HFF-Myc (cell line): ENCODE data around the gene MYOM3.
A peak's percentile ranks its signal among the peaks of the same experiment; 100 is the strongest.

Source experiments
- DNase-seq: peaks from one replicate; pipeline ENCODE4 v3.0.0-alpha.2; 2011; ENCODE audit warnings: low read depth; ENCODE audit errors: extremely low read depth
- H3K4me3 ChIP-seq: replicated peaks from 2 replicates; pipeline ENCODE4 v1.5.1; 2011; ENCODE audit warnings: low read depth, mild to moderate bottlenecking, control low read depth, low read length
- CTCF ChIP-seq: IDR thresholded peaks from 2 replicates; pipeline ENCODE4 v1.5.1; 2012; ENCODE audit warnings: mild to moderate bottlenecking, low read depth, low read length, control low read depth; ENCODE audit errors: missing control alignments

The MYOM3 gene

GRCh38 chr1:24085546-24085945, 26.4 kb downstream of the MYOM3 start:
- no peak overlapping the region for H3K4me3 ChIP-seq
- peak; percentile 22 for DNase-seq
- TF ChIP-seq CTCF = no peak

GRCh38 chr1:24085007-24085406, 26.9 kb downstream of the MYOM3 start:
- H3K4me3 ChIP-seq = no peak overlapping the region
- no peak for TF ChIP-seq CTCF
- DNase-seq = no peak

- no peak overlapping the region for H3K4me3 ChIP-seq
- DNase-seq = no peak
- TF ChIP-seq CTCF = no peak
Observed at GRCh38 chr1:24084050-24084449, 27.9 kb downstream of the MYOM3 start.

GRCh38 chr1:24082372-24082771, 29.6 kb downstream of the MYOM3 start:
- no peak overlapping the region for H3K4me3 ChIP-seq
- no peak for DNase-seq
- no peak for TF ChIP-seq CTCF

GRCh38 chr1:24081190-24081589, 30.7 kb downstream of the MYOM3 start:
- TF ChIP-seq CTCF = no peak
- no peak for DNase-seq
- H3K4me3 ChIP-seq = no peak overlapping the region

- no peak for DNase-seq
- no peak overlapping the region for H3K4me3 ChIP-seq
- no peak for TF ChIP-seq CTCF
Observed at GRCh38 chr1:24080131-24080530, 31.8 kb downstream of the MYOM3 start.

GRCh38 chr1:24077278-24077978, 34.5 kb downstream of the MYOM3 start:
- no peak for TF ChIP-seq CTCF
- no peak for DNase-seq
- H3K4me3 ChIP-seq = no peak overlapping the region
